HG03469 (cell line): Measurements from ENCODE around the gene ISX.

Experiments
- ATAC-seq: cut with Tn5 transposase; IDR thresholded peaks from one replicate; pipeline ENCODE4 v1.9.1; 2021; ENCODE audit warnings: mild to moderate bottlenecking, moderate library complexity, moderate number of reproducible peaks; ENCODE audit not compliant: unreplicated experiment

Gene ISX

DNA sequence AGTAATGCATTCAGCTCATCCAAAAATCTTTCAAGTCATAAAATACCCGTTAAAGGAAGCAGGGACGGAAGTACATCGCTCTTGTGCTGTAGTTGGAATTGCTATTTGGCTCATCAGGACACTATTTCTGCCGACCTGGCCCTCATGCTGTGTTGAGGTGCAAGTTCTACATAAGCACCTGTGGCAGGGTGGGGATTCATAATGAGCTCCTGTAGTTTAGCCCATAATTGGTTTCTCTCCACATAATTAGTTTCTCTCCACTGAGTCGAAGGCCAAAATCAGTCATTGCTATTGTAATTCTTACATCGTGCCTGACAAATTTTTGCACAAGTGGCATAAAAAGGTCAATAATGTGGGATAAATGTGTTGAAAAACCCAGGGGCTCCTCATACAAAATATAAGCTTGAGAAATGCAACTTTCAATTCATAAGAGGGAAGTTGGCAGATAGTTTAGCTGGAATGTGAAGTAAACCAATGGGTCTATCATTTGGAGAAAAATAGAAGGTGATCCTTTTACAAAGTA is 14.9 kb upstream of the ISX start:
- no peak for ATAC-seq

DNA sequence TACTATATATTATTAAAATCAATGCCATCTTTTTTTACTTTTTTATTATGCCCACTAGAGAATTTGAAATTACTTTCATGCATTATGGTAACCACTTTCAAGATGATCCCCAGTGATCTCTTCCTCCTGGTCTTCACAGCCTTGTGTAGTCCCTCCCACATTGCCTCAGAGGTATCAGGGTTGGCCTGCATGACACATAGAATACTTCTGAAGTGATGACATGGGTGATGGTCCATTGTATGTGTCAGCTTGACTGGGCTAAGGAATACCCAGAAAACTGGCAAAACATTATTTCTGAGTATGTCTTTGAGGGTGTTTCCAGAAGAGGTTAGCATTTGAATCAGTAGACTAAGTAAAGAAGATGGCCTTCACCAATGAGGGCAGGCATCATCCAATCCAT is 14.2 kb upstream of the ISX start:
- ATAC-seq: no peak

DNA sequence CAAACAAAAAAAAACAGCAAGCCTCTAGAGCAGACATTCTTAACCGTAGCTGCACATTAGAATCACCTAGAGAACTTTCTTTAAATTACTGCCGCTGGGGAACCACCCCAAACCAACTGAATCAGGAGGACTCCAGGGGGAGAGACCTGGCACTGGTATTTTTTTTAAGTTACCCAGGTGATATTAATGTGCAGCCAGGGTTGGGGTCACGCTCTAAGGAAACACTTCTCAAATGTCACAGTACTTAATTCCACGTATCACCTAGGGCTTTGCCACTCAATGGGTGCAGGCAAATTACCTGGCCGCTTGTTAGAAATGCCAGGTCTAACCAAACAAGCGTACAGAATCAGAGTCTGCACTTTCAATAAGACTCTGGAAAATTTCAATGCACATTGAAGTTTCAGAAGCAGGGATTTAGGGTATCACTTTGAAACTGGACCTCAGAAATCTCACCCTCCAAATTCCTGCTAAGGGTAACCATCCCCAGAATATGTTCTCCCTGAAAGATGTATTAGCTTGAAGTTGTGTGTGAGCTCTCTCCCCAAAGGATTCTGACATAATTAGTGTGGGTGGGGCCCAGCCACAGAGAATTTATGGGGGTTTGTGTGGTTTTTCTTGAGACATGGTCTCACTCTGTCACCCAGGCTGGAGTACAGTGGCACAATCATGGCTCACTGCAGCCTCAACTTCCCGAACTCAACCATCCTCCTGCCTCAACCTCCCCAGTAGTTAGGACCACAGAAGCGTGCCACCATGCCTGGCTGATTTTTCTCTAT is 12.7 kb upstream of the ISX start:
- no peak for ATAC-seq

DNA sequence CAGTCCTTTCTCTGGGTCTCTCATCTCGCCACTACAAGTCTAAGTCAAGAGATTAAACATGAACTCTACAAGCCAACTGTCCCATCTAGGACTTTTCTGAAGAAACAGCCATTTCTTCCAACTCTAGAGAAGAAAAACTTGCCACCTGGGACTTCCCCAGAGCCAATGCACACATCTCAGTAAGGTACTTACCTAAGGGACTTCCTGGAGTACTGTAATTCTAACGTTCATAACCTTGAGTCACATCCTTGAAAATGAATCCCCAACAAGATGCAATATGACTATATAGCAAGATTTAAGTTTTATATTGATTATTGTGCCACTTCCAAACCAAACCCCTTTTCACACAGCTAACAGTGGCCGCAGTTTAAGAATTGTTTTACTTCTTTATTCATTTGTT is 11.9 kb upstream of the ISX start:
- no peak for ATAC-seq

DNA sequence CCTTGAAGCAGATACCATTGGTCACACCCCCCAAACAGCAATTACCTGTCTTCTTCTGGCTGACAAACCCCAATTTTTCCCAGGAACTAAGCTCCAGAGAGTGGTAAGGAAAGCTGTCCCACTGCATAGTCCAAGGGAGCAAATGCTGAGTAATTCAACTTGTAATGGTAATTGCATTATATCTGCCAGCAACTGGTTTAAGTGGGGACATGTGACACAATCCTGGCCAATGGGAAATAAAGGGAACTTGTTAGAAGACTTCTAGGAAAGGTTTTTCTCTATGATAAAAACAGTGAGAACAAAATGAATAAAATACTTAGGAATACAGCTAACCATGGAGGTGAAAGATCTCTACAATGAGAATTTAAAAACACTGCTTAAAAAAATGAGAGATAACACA is 9.5 kb upstream of the ISX start:
- no peak for ATAC-seq

- no peak for ATAC-seq
These were observed 8.8 kb upstream of the ISX start for GRCh38 chr22:35057155-35057554.

GRCh38 chr22:35059632-35060031 is 6.3 kb upstream of the ISX start:
- ATAC-seq: no peak

GRCh38 chr22:35064664-35065063 is 1.3 kb upstream of the ISX start:
- ATAC-seq: no peak

GRCh38 chr22:35065183-35065582 is 775 bp upstream of the ISX start:
- no peak for ATAC-seq

GRCh38 chr22:35066768-35067167 is 810 bp downstream of the ISX start:
- no peak for ATAC-seq

DNA sequence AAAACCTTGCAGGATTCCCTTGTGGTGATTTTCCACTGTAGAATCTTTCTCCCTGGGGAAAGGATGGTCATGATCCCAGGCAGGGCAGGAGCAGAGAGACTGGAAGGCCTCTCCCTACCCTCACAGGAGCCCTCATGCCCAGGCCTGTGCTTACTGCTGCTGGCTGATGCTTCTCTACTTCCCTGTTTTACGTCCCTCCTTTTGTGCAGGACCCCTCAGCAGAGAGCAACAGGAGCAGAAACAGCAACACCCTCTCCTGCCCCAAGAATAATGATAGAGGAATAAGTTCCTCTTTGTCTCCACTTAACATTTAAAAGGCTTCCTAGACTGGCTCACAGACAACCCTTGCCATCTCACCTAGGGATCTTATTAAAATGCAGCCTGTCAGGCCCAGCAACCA is 3.6 kb downstream of the ISX start:
- no peak for ATAC-seq

GRCh38 chr22:35070451-35071093 is 4.6 kb downstream of the ISX start:
- no peak for ATAC-seq

- ATAC-seq: no peak
These were observed 5.8 kb downstream of the ISX start for GRCh38 chr22:35071784-35072183.

- ATAC-seq: no peak
These were observed 7.0 kb downstream of the ISX start for GRCh38 chr22:35072925-35073324.

GRCh38 chr22:35074583-35074982 is 8.6 kb downstream of the ISX start:
- no peak for ATAC-seq

GRCh38 chr22:35076630-35077029 is 10.7 kb downstream of the ISX start:
- no peak for ATAC-seq

DNA sequence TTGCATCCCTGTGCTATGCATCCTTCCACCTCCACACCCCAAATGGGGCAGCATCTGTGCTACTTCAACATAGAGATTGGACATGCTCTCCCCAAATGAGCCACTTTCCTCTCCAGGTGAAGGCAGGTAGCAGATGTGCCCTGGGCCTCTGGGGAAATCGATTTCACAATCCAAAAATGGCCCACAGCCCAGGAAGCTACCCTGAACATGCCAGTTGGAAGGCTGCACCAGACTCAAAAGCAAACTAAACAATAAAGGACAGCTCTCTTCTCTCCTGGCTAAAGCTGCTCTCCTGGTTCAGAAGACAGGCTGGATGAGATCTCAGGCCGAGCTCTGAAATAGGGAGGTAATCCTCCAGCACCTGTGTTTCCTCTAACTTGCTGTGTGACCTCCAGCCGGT is 19.7 kb downstream of the ISX start:
- no peak for ATAC-seq

DNA sequence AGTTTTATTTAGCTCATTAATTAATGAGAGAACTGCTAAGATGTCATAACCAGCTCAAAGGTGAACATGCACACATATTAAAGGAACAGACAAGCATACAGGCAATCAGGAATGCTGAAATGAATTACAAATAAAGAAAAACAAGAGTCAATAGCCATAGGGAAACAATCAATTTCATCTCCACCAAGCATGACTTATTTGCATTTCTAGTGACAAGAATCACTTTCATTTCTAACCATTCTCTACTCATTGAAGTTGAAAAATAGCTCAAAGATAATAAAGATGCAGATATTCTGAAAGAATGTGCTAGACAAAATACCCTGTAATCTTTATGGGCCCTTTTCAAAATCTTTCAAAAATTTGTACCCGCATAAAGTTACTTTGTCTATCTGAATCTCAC is 23.2 kb downstream of the ISX start:
- ATAC-seq: no peak

- ATAC-seq: no peak
These were observed 26.4 kb downstream of the ISX start for GRCh38 chr22:35092406-35092805.

DNA sequence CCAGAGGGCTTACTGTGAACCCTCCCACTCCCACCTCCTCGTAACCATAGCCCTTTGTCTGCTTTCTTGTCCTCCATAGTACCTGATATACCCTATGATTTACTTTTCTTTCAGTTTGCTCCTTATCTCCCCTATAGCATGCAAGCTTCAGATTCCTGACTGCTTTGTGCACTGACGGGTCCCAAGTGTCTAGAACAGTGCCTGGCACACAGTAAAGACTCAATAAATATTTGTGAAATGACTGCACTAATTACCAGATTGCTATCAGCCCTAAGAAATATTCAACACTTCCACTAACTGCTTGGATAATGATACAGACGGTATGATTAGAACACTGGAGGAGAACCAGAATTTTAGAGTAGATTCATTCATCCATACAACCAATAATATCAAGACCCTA is 33.0 kb downstream of the ISX start:
- ATAC-seq: no peak

DNA sequence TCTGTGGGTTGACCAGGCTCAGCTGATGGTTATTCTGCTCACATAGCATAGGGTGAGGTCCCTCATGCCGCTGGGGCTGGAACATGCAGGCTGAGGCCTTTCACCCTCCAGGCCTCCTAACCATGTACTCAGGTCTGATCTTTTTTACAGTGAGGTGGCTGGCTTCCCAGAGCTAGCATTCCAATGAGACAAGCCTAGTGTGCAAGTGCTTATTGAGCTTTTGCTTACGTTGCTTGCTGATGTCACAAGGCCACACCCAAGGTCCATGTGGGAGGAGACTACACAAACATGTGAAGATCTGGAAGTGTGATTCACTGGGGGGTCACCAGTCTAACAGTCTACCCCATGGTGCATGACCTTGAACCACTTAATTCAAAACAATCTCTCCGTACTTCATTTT is 33.9 kb downstream of the ISX start:
- no peak for ATAC-seq

DNA sequence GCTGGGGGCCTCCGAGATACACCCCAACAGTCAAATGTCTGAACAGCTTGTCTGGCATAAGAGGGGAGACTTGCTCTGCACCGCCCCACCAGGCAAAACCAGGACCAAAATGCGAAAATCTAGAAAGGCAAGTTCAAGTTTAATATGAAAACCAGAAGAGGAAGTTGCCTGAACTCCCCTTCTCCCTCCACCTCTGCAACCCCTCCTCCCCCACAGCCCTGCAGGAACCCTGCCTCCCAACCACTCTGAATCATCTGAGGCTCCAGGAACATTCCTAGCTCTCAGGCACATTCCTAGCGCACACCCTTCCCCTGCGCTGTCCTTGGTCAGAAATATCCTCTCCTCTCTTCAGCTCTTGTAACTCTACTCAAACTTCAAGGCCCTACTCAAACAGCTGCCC is 36.7 kb downstream of the ISX start:
- no peak for ATAC-seq

DNA sequence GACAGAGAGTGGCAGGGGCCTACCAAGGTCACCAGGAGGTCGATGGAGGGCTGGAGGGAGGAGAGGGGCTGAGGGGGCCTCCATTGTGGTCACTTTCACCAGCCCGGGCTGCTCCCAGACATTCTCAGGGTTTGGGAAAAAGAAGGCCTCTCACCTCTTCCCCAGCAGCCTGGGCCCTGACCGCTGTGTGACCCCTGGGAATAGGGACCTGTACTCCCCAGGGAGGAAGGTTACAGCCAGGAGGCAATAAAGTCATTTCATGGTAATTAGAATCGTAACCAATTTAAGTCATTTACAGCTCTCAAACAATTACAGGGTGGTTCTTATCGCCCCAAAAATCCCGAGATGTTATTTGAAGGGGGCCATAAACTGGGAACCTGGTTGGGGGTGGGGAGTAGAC is 37.8 kb downstream of the ISX start:
- no peak for ATAC-seq
